Common myeloid progenitor, CD34-positive (primary cell): Measurements from ENCODE around the gene SVOP.
A peak's percentile ranks its signal among the peaks of the same experiment; 100 is the strongest.
"Not testable (repeated sequence)": the region's sequence is repeated elsewhere in the genome, so short reads cannot be mapped to it uniquely, and the experiment has no call there.

Experiments used
- CTCF ChIA-PET: fragments of 350-600 bp; sonication (Branson Sonifier 250); formaldehyde crosslinking; loops from one replicate; lab custom pipeline; 2021; ENCODE audit warnings: antibody characterized with exemption; lab: Charles Lee
- POLR2A ChIA-PET: fragments of 350-600 bp; sonication (Branson Sonifier 250); formaldehyde crosslinking; loops from one replicate; lab custom pipeline; 2021; ENCODE audit warnings: antibody characterized with exemption; lab: Charles Lee
- DNase-seq, 3 donors: peaks; one replicate each; pipeline versions ENCODE4 v3.0.0 to v3.0.0-alpha.2; 2013
- H3K27ac ChIP-seq, 2 experiments: 1 replicate in 1 of 2; 2 replicates in 1 of 2; pipeline ENCODE4 v1.7.0; 2013; ENCODE audit warnings: inconsistent platforms in 2 of 2, low read length in 2 of 2, mild to moderate bottlenecking in 2 of 2, low read depth in 1 of 2, moderate library complexity in 1 of 2; ENCODE audit not compliant: severe bottlenecking in 2 of 2, insufficient read depth in 1 of 2, poor library complexity in 1 of 2
- H3K27me3 ChIP-seq, 5 experiments: replicated peaks in 2 of 5; 1 replicate in 3 of 5; 2 replicates in 2 of 5; pipeline versions ENCODE4 v1.6.1 to v1.7.0; 2013; ENCODE audit warnings: low read length in 4 of 5, mild to moderate bottlenecking in 2 of 5, moderate library complexity in 2 of 5, inconsistent platforms in 1 of 5; ENCODE audit not compliant: insufficient read depth in 5 of 5, control insufficient read depth in 4 of 5
- H3K36me3 ChIP-seq, 4 experiments: 1 replicate in 2 of 4; 2 replicates in 2 of 4; pipeline versions ENCODE4 v1.6.1 to v1.7.0; 2013; ENCODE audit warnings: low read length in 3 of 4, control low read depth in 1 of 4, mild to moderate bottlenecking in 1 of 4; ENCODE audit not compliant: control insufficient read depth in 4 of 4, insufficient read depth in 4 of 4
- H3K4me1 ChIP-seq, 4 experiments: 1 replicate in 3 of 4; 2 replicates in 1 of 4; pipeline versions ENCODE4 v1.6.1 to v1.7.1; 2013; ENCODE audit warnings: low read length in 3 of 4, mild to moderate bottlenecking in 3 of 4, control low read depth in 1 of 4, inconsistent platforms in 1 of 4, moderate library complexity in 1 of 4; ENCODE audit not compliant: control insufficient read depth in 4 of 4, insufficient read depth in 4 of 4; ENCODE audit errors: control extremely low read depth in 1 of 4
- H3K4me3 ChIP-seq, 7 experiments: 1 replicate in 4 of 7; 2 replicates in 3 of 7; pipeline versions ENCODE4 v1.5.1 to v1.7.0; 2013; ENCODE audit warnings: mild to moderate bottlenecking in 7 of 7, low read length in 6 of 7, moderate library complexity in 6 of 7, inconsistent platforms in 2 of 7, low read depth in 2 of 7, control low read depth in 1 of 7; ENCODE audit not compliant: insufficient read depth in 4 of 7, control insufficient read depth in 1 of 7; ENCODE audit errors: extremely low read depth in 1 of 7
- H3K9me3 ChIP-seq, 5 experiments: 1 replicate in 4 of 5; 2 replicates in 1 of 5; pipeline versions ENCODE4 v1.6.1 to v1.7.1; 2013; ENCODE audit warnings: low read length in 4 of 5, mild to moderate bottlenecking in 2 of 5, inconsistent platforms in 1 of 5, low read depth in 1 of 5, moderate library complexity in 1 of 5; ENCODE audit not compliant: control insufficient read depth in 4 of 5, insufficient read depth in 2 of 5; ENCODE audit errors: control extremely low read depth in 1 of 5
- WGBS: methylation state at CpG from one replicate; pipeline ENCODE4 v1.1.5; 2013; ENCODE audit not compliant: insufficient coverage; 5-methylcytosine and 5-hydroxymethylcytosine counted together

Gene SVOP

GRCh38 chr12:108859923-108860291 is 161.0 kb downstream of the SVOP start:
- ChIA-PET CTCF (interaction anchor here (0.6 to 2.0 kb wide), 3 partner anchors 10 to 56 kb away, joined by 3 to 5 read pairs (median 3); no protein-coding TSS in a partner anchor), POLR2A (no interaction called here)
- peaks cover 13 to 61% (median 42%) of the 10 kb centered on the region in 4 experiments for H3K4me1 ChIP-seq
- H3K4me3 ChIP-seq, result no peak overlapping the region
- peaks cover 0 to 2% (median 0%) of the 10 kb centered on the region in 5 experiments for H3K27me3 ChIP-seq
- no peaks in the 10 kb centered on the region for H3K9me3 ChIP-seq
- DNase-seq, result no peak
- H3K36me3 ChIP-seq, result no peaks in the 10 kb centered on the region
- H3K27ac ChIP-seq, result no peak overlapping the region
- 100% methylated on average over 1 of the region's 1 CpG for WGBS

GRCh38 chr12:108859141-108859922 is 161.5 kb downstream of the SVOP start:
- not testable (repeated sequence) for H3K27ac ChIP-seq, H3K9me3 ChIP-seq, H3K27me3 ChIP-seq, H3K36me3 ChIP-seq
- Histone ChIP-seq H3K4me1 (peaks cover 13 to 66% (median 45%) of the 10 kb centered on the region in 4 experiments), H3K4me3 (peak overlapping the region in 5 of 7 experiments; percentile 17 to 76 (median 69))
- CTCF ChIA-PET, result interaction anchor here (1.3 to 2.4 kb wide), 6 partner anchors 9 to 91 kb away, joined by 3 to 7 read pairs (median 4); no protein-coding TSS in a partner anchor
- 53% methylated on average over 4 of the region's 6 CpGs for WGBS
- DNase-seq, result peak in 1 of 3 donors; percentile 38
- POLR2A ChIA-PET, result interaction anchor here (0.6 kb wide), 1 partner anchor 347 kb away, joined by 3 read pairs; no protein-coding TSS in a partner anchor

- H3K36me3 ChIP-seq, result peaks cover 0 to 3% (median 0%) of the 10 kb centered on the region in 4 experiments
- 2% methylated on average over 12 of the region's 18 CpGs for WGBS
- H3K4me1 ChIP-seq, result peaks cover 13 to 75% (median 48%) of the 10 kb centered on the region in 4 experiments
- CTCF ChIA-PET, result interaction anchor here (1.3 to 2.4 kb wide), 7 partner anchors 9 to 92 kb away, joined by 3 to 7 read pairs (median 4); no protein-coding TSS in a partner anchor
- POLR2A ChIA-PET, result no interaction called here
- H3K4me3 ChIP-seq, result peak overlapping the region; percentile 17 to 76 (median 65)
- no peak for DNase-seq
- H3K27ac ChIP-seq, result peak overlapping the region in 1 of 2 experiments; percentile 34
- H3K27me3 ChIP-seq, result peaks cover 0 to 2% (median 0%) of the 10 kb centered on the region in 5 experiments
- H3K9me3 ChIP-seq, result no peaks in the 10 kb centered on the region
These were observed 162.4 kb downstream of the SVOP start for GRCh38 chr12:108858311-108859074.
